Left ventricle myocardium superior (tissue), 1 donor: ENCODE data around the gene FTCDNL1. TPM values are rescaled to one million over a fixed set of nuclear protein-coding genes. Genes with fewer than 3 reads are reported as not detected.

Experiments
- ATAC-seq: fragments of 200-7000 bp; cut with Tn5 transposase; one replicate; pipeline ENCODE4 v1.9.1; 2020; ENCODE audit warnings: mild to moderate bottlenecking, moderate library complexity
- DNase-seq: peaks from one replicate; pipeline ENCODE4 v3.0.0-alpha.2; 2020
- intact Hi-C: fragments of 100-400 bp; cut with micrococcal nuclease; formaldehyde crosslinking; loops from one replicate; pipeline ENCODE4 v1.11.0; 2022
- total RNA-seq: library from RNA; stranded (reverse); fragmentation: NEBNext Ultra II Directional; extraction: Animal tissue kit (Norgen Biotek cat#: 25700); gene quantifications from one replicate; pipeline ENCODE4 v1.2.1, GENCODE V29; 2021
- donor health status: DM: no; HTN: yes; CAD: no; lungs with severe emphysema.

Gene FTCDNL1
- total RNA-seq, 1 donor from 2014 or later, result 2.0 TPM

DNA sequence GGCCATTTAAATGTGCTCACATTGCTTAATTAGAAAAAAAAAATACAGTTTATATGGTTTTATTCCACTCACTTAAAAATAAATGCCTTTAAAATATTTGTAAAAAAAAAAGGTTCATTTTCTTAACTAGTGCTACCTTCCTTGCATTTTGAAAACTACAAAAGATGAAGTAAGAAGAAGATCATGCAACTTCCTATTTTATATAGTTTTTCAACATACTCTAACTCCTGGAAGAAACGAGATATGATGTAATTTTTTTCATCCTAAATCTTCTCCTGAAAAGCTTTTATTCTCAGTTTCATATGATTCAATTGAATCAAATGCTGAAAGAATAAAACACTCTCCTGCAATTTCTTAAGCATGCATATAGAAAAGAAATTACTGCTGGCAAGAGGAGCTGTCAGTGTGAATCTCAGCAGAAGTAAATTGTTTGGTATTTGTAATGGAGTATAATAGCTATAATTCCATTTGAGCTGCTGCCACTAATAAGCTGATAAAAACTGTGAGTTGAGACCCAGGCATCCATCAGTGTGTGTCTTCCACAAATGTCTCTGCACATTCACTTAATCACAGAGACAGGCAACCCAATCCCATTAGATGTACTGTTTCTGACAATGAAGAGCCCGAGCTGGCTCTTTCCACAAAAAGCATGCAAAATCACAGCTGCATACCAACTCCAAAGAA lies 3.7 kb downstream of the FTCDNL1 start:
- intact Hi-C loops, result no loop called here
- no peak for DNase-seq
- ATAC-seq, result no peak

DNA sequence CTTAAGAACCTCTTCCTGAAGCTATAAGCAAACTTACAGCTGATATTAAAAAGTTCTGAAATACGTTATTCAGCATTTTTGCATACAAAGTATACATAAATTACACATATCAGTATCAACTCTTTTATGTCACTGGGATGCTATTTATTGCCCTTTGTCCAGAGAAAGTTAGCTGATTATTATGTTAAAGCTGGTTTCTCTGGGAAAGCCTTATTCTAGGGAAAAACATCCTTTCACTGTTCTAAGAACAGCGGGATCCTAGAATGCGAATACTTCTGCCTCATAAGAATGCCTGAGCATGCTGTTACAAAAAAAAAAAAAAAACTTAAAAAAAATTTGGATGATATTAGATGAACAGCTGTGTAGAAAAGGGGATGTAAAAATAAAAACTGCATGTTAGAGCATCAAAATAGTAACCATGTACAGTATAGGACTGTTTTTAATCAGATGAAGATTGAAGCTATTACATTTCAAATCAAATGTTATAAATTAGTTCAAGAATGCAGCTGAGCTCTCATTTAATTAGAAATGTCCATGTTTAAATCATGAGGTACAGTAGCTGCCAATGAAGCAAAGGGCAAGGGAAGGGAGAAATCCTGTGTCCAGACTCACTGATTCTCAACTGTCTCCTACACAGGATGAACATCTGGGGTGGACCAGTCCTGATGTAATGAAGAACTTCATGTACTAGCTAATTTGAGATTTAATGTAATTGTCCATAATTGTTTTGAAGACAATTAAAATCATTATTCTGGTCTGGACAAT lies 8.2 kb downstream of the FTCDNL1 start:
- intact Hi-C loops, result no loop called here
- no peak for ATAC-seq
- no peak for DNase-seq

GRCh38 chr2:199841409-199841808 lies 9.6 kb downstream of the FTCDNL1 start:
- DNase-seq, result no peak
- intact Hi-C loops, result no loop called here
- ATAC-seq, result no peak

DNA sequence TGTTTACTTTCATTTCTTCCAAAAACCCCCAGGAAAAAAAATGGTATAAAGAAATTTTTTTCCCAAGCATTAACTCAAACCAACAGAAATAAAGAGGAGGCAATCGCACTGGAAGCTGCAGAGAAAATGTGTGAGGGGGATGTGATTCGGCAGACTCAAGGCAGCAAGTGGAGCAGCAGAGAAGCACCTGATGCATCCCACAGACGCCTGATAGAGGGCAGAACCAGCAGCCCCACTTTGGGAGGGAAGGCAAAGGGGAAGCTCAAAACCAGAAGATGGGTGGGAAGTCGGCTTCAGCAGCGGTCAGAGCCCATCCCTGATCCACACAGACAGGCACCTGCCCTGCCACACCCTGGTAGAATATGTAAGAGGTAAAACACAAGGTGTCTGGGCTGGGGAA lies 12.6 kb downstream of the FTCDNL1 start:
- intact Hi-C loops, result no loop called here
- DNase-seq, result no peak
- ATAC-seq, result no peak

DNA sequence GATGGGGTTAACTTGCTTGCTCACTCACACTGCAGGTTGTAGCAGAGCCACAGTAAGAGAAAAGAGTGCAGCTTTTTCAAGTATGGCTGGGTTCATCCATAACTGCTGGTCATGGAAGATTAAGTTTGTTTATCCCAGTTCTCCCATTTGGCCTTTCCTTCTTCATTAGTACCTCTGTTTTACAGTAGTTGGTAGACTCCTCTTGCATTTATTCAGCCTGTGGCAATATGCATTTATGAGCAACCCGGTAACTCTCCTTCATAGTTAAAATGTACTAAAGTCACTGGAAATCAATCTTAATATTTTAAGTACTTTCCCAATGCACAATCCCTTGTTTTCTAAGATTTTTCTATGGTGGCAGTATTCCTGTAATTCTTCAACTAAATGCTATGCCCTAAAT lies 14.0 kb downstream of the FTCDNL1 start:
- intact Hi-C loops, result no loop called here
- DNase-seq, result no peak
- ATAC-seq, result no peak

GRCh38 chr2:199833525-199833924 lies 17.5 kb downstream of the FTCDNL1 start:
- no peak for DNase-seq
- intact Hi-C loops, result no loop called here
- ATAC-seq, result no peak

DNA sequence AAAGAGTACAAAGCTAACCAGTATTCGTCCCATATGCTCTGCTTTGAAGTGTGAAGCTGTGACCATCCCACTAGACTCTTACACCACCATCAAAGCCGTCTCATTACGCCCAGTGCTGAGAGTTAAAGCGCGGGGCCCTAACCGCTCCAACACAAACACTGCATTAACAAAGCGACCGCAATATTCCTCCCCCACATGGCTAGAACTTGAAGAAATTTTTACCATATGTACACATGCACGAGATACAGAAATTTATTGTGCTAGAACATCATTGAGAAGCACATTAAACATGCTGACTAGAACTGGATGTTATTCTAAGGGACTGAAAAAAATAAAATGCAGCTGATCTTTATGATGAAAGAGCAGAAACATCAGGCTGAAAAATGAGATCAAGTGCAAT lies 20.5 kb downstream of the FTCDNL1 start:
- ATAC-seq, result no peak
- intact Hi-C loops, result no loop called here

GRCh38 chr2:199829628-199830027 lies 21.4 kb downstream of the FTCDNL1 start:
- ATAC-seq (no peak), DNase-seq (no peak)
- intact Hi-C loops, result no loop called here

More for the DNA sequence above, 20.5 kb downstream of the FTCDNL1 start:
- DNase-seq, result no peak

- intact Hi-C loops, result no loop called here
Measured at GRCh38 chr2:199819746-199820145, 31.2 kb downstream of the FTCDNL1 start.

DNA sequence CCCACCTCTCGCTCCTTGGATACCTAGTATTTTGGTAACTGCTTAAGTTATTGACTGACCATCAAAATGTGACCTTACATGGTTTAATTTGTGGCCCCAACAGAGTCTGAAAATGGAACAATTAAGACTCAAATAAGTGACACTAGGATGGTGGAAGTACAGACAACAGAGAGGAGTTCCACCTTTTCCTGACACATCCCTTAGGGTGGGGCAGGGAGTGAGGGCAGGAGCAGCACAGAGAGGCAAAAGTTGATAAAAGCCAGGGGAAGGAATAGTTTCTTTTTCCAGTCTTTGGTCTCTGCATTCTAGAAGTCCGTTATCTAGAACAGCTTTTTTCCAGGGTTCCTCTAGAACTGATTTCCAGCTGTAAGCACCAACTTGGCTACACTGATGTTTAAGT lies 32.2 kb downstream of the FTCDNL1 start:
- ATAC-seq (no peak), DNase-seq (no peak)
- intact Hi-C loops, result no loop called here

More at GRCh38 chr2:199819746-199820145, 31.2 kb downstream of the FTCDNL1 start:
- ATAC-seq (no peak), DNase-seq (no peak)

DNA sequence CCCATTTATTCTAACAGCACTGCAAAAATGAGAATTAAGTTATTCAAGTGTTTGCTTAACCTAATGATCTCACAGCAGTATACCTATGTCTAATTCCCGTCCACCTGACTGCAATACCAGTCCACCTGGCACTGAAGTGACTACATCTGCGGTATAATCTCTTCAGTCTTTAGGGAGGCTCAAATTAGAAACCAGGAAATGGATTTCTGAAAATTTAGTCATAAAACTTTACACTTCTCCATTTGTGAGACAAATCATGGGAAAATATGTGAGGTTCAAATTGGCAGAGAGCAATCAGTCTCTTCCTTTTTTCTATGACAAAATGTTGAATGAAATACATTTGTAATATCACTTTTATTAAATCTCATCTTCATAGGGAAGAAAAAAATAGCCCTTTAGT lies 33.0 kb downstream of the FTCDNL1 start:
- no peak for ATAC-seq
- DNase-seq, result no peak
- intact Hi-C loops, result no loop called here

- DNase-seq, result no peak
- no peak for ATAC-seq
- intact Hi-C loops, result no loop called here
Measured at GRCh38 chr2:199814817-199815211, 36.2 kb downstream of the FTCDNL1 start.

- ATAC-seq (no peak), DNase-seq (no peak)
- intact Hi-C loops, result no loop called here
Measured at GRCh38 chr2:199814101-199814816, 36.7 kb downstream of the FTCDNL1 start.

GRCh38 chr2:199812493-199812892 lies 38.5 kb downstream of the FTCDNL1 start:
- intact Hi-C loops, result no loop called here
- ATAC-seq (no peak), DNase-seq (no peak)

- DNase-seq (no peak), ATAC-seq (no peak)
- intact Hi-C loops, result no loop called here
Measured at GRCh38 chr2:199811346-199811745, 39.6 kb downstream of the FTCDNL1 start.

GRCh38 chr2:199810422-199811171 lies 40.4 kb downstream of the FTCDNL1 start:
- ATAC-seq (no peak), DNase-seq (no peak)
- intact Hi-C loops, result no loop called here

GRCh38 chr2:199807966-199808365 lies 43.0 kb downstream of the FTCDNL1 start:
- intact Hi-C loops, result no loop called here
- DNase-seq, result no peak
- no peak for ATAC-seq

- DNase-seq, result no peak
- ATAC-seq, result no peak
- intact Hi-C loops, result no loop called here
Measured at GRCh38 chr2:199806179-199806578, 44.8 kb downstream of the FTCDNL1 start.

DNA sequence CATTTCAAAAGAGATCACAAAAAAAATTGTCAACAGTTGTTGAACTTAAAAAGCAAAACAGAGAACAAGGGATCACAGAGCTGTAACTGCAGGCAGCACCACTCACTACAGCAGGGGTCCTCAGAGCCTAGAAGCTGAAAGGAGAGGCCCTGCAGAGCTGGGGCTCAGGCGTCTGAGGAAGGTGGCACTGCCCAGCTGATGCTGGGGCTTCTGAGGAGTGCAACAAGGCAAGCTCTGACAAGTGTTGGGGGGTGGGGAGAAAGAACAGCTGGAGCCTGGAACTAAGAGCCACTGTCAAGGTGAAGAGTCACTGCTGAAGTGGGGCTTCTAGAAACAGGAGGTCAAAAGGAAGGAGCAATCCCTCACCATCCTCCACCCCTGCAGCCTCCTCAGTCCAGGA lies 46.2 kb downstream of the FTCDNL1 start:
- no peak for DNase-seq
- intact Hi-C loops, result no loop called here
- no peak for ATAC-seq
